Coronary artery (tissue), 2 donors: Measurements from ENCODE around the gene HSPA1L.

Experiments
- DNase-seq: peaks from one replicate; pipeline ENCODE4 v3.0.0-alpha.2; 2017; ENCODE audit warnings: low spot score
- H3K27ac ChIP-seq, 2 donors: fragments of 200-600 bp; sonication (generic); one replicate each; pipeline ENCODE4 v1.5.1; 2016 to 2019
- H3K4me3 ChIP-seq: fragments of 200-600 bp; sonication (generic); 2 replicates; pipeline ENCODE4 v1.5.1; 2016; ENCODE audit warnings: mild to moderate bottlenecking, moderate library complexity
- TF ChIP-seq, protein P1 (sequence below): fragments of 200-600 bp; sonication (generic); IDR thresholded peaks from one replicate; pipeline ENCODE4 v1.5.1; 2019; ENCODE audit warnings: antibody characterized with exemption

HSPA1L gene

DNA sequence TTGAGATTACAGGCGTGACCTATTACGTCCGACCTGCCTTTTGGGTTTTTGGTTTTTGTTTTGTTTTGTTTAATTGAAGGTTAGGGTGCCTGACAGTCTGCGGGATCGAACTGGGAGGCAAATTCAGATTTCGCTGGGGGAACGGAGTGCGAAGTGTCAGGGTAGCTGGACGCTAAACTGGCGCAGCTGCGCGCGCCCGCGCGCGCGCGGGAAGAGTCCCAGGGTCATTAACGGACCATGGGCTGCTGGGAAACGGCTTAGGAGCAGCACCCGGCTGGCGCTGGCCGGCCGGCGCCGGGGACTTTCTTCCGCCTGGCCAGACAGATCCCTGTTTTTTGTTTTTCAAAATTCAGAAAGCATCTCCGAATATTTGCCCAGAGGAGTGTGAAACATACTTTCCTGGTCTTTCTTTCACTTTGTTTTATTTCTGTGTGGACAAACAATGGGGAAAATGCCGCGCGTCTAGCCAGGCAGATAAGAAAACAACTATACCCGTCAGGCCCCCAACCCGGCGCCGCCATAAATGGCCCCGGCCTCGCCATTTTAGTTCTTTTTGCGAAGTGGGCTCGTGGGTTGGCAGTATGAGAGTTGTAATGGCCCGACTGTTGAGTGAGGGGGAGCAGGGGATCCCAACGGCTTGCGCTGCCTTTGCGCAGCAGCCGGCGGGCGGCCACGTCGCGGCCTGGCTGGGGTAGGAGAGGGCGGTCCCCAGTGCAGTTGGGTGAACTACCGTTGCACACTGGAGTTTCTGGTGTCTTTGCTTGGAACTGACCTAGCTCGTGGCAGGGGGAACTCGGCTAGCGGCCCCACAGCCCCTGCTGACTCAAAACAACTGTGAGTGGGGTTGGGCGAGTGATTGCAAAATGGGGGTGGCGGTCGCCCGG lies 19.5 kb upstream of the HSPA1L start:
- H3K4me3 ChIP-seq: peak overlapping the region; percentile 83
- H3K27ac ChIP-seq: peak overlapping the region; percentile 89 to 96
- TF ChIP-seq, protein P1, sequence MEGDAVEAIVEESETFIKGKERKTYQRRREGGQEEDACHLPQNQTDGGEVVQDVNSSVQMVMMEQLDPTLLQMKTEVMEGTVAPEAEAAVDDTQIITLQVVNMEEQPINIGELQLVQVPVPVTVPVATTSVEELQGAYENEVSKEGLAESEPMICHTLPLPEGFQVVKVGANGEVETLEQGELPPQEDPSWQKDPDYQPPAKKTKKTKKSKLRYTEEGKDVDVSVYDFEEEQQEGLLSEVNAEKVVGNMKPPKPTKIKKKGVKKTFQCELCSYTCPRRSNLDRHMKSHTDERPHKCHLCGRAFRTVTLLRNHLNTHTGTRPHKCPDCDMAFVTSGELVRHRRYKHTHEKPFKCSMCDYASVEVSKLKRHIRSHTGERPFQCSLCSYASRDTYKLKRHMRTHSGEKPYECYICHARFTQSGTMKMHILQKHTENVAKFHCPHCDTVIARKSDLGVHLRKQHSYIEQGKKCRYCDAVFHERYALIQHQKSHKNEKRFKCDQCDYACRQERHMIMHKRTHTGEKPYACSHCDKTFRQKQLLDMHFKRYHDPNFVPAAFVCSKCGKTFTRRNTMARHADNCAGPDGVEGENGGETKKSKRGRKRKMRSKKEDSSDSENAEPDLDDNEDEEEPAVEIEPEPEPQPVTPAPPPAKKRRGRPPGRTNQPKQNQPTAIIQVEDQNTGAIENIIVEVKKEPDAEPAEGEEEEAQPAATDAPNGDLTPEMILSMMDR: no peak

DNA sequence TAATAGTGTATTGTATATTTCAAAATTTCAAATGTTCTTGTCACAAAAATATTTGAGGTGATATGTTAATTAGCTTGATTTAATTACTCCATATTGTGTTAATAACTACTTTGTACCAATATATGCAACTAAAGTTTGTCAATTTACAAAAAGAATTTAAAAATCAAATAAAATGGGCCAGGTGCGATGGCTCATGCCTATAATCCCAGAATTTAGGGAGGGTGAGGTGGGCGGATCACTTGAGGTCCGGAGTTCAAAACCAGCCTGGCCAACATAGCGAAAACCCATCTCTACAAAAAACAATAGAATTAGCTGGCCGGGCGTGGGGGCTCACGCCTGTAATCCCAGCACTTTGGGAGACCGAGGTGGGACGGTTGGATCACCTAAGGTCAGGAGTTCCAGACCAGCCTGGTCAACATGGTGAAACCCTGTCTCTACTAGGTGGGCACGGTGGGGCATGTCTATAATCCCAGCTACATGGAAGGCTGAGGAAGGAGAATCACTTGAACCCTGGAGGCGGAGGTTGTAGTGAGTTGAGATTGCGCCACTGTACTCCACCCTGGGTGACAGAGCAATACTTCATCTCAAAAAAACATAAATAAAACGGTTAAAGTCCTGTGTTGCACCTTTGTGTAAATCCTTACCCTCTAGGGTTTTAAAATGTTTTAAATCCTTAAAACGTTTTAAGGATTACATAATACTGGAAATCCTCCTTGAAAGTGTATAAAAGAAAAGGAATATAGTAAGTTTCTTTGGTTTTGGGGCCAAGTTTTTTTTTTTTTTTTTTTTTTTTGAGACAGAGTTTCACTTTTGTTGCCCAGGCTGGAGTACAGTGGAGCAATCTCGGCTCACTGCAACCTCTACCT lies 16.5 kb upstream of the HSPA1L start:
- H3K27ac ChIP-seq: peak overlapping the region in 1 of 2 donors; percentile 91
- no peak for DNase-seq
- peak overlapping the region; percentile 86 for H3K4me3 ChIP-seq
- TF ChIP-seq, protein P1: no peak

More for the DNA sequence above, 19.5 kb upstream of the HSPA1L start:
- DNase-seq: peak; percentile 92

DNA sequence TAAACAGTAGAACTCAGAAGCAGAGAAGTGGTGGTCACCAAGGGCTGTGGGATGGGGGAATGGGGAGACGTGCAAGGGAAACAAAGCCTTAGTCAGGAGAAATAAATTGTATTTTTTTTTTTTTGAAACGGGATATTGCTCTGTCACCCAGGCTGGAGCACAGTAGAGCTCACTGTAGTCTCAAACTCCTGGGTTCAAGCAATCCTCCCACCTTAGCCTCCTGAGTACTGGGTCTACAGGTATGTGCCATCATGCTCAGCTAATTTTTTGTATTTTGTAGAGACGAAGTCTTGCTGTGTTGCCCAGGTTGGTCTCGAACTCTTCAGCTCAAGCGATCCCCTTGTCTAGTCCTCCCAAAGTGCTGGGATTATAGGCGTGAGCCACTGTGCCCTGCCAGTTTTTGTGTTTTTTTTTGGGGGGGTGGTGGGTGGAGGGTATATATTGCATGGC lies 15.8 kb upstream of the HSPA1L start:
- peak overlapping the region; percentile 86 for H3K4me3 ChIP-seq
- TF ChIP-seq, protein P1: no peak
- H3K27ac ChIP-seq: peak overlapping the region; percentile 71 to 91
- DNase-seq: no peak

DNA sequence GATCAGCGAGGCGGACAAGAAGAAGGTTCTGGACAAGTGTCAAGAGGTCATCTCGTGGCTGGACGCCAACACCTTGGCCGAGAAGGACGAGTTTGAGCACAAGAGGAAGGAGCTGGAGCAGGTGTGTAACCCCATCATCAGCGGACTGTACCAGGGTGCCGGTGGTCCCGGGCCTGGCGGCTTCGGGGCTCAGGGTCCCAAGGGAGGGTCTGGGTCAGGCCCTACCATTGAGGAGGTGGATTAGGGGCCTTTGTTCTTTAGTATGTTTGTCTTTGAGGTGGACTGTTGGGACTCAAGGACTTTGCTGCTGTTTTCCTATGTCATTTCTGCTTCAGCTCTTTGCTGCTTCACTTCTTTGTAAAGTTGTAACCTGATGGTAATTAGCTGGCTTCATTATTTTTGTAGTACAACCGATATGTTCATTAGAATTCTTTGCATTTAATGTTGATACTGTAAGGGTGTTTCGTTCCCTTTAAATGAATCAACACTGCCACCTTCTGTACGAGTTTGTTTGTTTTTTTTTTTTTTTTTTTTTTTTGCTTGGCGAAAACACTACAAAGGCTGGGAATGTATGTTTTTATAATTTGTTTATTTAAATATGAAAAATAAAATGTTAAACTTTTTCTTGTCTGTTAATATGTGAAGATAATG lies 14.7 kb upstream of the HSPA1L start:
- DNase-seq: no peak
- TF ChIP-seq, protein P1: no peak
- peak overlapping the region; percentile 71 to 91 for H3K27ac ChIP-seq
- peak overlapping the region; percentile 86 for H3K4me3 ChIP-seq

DNA sequence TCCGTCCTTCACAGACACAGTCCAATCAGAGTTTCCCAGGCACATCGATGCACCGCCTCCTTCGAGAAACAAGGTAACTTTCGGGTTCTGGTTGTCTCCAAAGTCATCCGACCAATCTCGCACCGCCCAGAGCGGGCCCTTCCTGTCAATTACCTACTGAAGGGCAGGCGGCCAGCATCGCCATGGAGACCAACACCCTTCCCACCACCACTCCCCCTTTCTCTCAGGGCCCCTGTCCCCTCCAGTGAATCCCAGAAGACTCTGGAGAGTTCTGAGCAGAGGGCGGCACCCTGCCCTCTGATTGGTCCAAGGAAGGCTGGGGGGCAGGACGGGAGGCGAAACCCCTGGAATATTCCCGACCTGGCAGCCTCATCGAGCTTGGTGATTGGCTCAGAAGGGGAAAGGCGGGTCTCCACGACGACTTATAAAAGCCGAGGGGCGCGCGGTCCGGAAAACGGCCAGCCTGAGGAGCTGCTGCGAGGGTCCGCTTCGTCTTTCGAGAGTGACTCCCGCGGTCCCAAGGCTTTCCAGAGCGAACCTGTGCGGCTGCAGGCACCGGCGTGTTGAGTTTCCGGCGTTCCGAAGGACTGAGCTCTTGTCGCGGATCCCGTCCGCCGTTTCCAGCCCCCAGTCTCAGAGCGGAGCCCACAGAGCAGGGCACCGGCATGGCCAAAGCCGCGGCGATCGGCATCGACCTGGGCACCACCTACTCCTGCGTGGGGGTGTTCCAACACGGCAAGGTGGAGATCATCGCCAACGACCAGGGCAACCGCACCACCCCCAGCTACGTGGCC lies 12.4 kb upstream of the HSPA1L start, which contains the start of gene HSPA1B:
Gene HSPA1B, plus strand, starts transcription at position 453 of the 794 bp plus-strand sequence. Its CDS starts 213 bp downstream, at position 666.
- Histone ChIP-seq H3K27ac (peak within 1 kb of the TSS; percentile 92 to 96), H3K4me3 (peak within 1 kb of the TSS; percentile 91)
- TF ChIP-seq, protein P1: no peak

DNA sequence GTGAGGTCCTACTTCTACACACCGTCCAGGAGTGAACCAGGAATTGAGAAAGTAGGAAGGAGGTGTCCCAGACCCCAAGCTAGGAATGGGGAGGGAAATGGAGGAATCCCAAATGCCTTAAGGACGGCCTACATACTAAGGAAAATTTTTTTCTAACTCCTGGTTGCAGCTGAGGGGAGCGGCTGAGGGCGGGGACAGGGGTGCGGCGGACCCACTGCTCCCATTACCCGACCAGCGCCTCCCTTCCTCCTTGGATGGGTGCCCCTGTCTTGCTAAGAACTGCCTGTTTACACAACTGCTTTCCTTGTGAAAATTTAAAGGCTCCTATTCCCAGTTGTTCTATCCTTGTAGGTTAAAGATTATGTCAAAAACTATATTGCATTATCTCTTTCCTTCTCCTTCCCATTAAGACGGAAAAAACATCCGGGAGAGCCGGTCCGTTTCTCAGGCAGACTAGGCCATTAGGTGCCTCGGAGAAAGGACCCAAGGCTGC lies 11.8 kb upstream of the HSPA1L start:
- peak overlapping the region; percentile 92 to 96 for H3K27ac ChIP-seq
- peak; percentile 92 for DNase-seq
- TF ChIP-seq, protein P1: no peak
- H3K4me3 ChIP-seq: peak overlapping the region; percentile 91

More for the DNA sequence above, 12.4 kb upstream of the HSPA1L start, which contains the start of gene HSPA1B:
- peak; percentile 100 for DNase-seq
